SK-MEL-5 (cell line): Measurements from ENCODE around the gene FGF13. TPM values are rescaled to one million over a fixed set of nuclear protein-coding genes. Genes with fewer than 3 reads are reported as not detected.

Experiments
- DNase-seq: peaks from one replicate; pipeline ENCODE4 v3.0.0-alpha.2; 2016; ENCODE audit warnings: low read depth, low spot score
- in situ Hi-C: cut with HindIII; loops from 2 replicates; pipeline ENCODE4 v1.10.0; 2016; ENCODE audit warnings: low sequenced_read_pairs, high pct_unique_total_duplicates, low pct_unique_long_range_greater_than_20kb
- small RNA-seq, 2 experiments: library from RNA; depleted of rRNA; stranded (forward); fragments of <200 nt; gene quantifications; one replicate each; pipeline ENCODE3, GENCODE V24; 2014
- total RNA-seq: library from RNA; depleted of rRNA; stranded (reverse); fragments of >200 nt; shearing (Covaris generic); gene quantifications from 2 replicates; pipeline ENCODE4 v1.2.3, GENCODE V29; 2014

Gene FGF13
- total RNA-seq, 1 experiment from 2014 or later, result 24.2 TPM

DNA sequence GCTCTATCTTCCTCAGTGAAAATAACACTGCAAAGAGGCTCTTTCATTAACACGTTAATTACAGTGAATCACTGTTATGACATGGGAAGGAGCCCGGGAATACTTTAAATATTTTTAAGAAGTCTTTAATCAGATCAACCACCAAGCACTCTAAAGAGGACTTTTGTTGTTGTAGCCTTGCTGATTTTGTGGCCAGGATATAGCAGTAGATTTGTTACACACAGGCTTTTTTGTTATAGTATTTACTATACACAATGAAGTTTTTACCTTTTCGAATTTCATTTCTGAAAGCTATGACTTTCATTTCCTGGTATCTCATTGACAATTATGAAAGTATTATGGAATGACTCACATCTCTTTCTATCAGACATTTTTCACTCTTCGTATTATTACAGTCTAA, 20.3 kb downstream of the FGF13 start:
- peak; percentile 73 for DNase-seq
- in situ Hi-C loops, result no loop called here

DNA sequence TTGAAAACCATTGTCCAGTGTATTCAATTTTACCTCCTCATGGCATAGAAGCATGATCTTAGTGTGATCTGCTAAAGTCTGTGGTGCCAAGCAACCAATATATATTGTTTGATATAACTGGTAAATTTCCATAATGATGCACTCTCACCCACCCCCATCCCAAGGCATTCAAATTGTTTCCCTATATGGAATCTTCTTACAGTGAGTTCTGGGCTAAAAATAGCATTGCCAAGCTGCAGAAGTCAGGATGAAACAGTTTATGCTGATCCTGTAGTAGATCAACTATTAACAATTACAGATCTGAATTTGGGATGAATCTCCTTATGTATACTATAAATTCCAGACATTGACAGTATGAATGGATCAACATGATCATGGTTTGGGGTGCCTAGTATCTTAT, 20.9 kb downstream of the FGF13 start:
- DNase-seq, result peak; percentile 21

DNA sequence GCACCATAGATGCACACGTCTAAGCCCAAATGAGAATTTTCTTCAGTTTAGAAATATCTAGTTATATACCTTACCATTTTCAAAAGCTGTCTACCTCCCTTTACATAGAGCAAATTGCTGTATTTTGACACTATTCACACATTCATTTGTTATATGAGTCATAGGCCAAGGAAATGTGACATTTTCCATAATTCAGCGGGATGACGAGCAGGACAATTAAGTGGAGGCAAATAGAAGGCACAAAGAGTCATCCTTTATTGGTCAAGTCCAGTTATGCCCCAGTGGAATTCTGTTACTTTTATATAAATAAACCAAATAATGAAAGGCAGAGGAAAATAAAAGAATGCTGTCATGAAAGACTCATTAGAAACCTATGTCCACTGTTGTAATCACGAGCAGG, 27.9 kb downstream of the FGF13 start:
- no peak for DNase-seq
- in situ Hi-C loops, result no loop called here

More for the DNA sequence above, 20.9 kb downstream of the FGF13 start:
- in situ Hi-C loops, result no loop called here

DNA sequence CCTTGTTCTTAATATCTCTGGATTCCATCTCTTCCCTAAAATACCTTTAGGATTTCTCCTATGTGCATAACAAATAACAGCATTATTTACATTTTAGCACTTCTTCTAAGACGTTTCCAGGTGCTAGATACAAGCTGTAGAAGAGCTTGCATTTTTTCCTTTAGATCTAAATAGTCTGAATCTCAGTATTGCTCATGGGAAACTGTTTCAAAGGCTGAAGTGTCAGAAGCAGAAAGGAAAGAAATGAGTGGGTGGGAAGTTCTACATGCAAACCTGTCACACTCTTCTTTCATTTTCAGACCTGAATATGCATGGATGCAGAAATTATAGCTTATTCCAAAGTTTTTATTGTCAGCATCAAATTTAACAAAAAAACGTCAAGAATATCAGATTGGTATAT, 41.8 kb downstream of the FGF13 start:
- in situ Hi-C loops, result no loop called here
- no peak for DNase-seq

DNA sequence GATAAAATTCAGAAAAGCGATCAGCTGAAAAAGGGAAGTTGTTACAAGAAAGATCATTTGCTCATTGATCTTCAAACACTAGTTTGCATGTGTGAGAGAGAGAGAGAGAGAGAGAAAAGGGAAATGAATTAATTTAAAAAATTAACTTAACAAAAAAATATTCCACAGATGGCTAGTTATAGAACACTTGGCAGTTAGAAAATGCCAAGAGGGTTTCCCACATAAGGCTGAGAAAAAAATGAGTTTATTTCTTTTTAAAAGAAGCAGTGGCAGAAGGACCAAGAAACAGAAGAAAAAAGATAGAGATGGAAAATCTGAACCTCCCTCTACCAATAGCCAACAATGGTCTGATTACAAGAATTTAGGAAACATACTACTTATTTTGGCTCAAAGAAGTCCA, 47.1 kb downstream of the FGF13 start:
- DNase-seq, result no peak
- in situ Hi-C loops, result no loop called here

DNA sequence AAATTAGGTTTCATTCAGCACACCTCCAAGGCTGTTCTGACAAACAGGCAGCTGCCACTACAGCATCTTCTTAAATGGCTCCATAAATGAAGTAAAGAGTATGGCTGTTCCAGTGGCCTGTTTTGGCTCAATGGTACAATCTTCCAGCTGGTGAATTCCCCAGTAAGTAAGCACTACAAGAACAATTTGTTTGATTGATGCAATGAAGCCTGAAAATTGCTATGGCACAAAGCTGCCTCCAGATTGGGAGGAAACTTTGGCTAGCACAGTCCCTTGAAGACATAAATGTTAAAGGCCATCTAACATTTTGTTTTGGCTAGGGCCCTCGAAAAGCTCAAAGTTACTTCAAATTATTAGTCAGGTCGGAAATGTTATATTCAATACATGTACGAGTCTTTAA, 47.5 kb downstream of the FGF13 start:
- in situ Hi-C loops, result no loop called here

DNA sequence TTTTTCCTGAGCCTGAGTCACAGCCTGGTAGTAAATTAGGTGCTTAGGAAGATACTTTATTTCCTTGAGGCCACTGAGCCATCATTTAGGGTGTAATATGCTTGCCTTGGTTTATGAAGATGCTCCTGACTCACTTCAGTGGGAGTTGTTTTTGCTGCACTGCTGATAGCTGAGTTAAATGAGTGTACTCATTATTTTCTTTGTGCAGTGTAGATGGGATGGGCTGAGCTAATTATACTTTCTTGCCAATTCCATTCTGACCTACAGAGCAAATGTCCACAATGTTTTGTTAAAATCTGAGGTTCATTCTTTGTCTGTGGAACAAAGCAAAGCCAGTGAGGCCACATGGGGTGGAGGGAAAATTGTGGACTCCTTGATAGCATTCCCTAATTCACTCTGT, 60.0 kb downstream of the FGF13 start:
- no peak for DNase-seq
- in situ Hi-C loops, result no loop called here

More for the DNA sequence above, 47.5 kb downstream of the FGF13 start:
- DNase-seq, result no peak

DNA sequence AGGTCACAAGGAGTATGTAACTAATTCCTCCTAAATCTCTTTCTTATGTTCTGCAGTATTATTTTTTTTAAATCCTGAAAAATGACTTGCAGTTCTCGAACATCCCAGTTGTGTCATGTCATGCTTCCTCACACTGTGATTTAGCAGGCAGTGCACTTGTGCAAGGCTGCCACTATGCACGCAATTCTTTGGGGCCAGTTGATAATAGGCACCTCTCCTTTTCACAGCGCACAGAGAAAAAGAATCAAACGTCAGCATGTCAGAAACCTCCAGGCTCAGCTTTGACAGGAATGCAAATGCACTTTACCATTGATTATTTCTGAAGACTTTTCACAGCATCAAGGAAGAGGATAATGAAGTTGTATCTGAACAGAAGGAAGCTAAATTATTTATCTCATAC, 62.9 kb downstream of the FGF13 start:
- no peak for DNase-seq
- in situ Hi-C loops, result no loop called here

DNA sequence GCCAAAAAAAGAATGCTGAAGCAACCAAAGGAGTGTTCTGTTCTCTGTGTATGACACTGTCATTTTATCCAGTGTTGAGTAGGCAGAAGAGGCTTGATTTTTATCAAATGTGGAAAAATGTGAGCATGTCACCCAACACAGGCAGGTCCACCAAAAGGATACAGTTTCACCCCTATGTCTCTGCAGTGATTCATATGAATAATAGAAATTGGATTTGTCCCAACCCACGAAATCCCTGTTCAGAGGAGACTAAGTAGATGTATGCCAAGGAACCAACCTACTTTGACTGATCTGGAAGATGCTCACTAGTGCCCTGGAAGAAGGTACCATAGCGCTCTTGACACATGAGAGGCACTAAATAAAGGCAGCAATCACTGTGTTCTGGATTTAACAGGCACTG, 72.5 kb downstream of the FGF13 start:
- no peak for DNase-seq
- in situ Hi-C loops, result no loop called here

Small RNAs within 50 kb of the gene (small RNA-seq; reads per million reads assigned to genes)
- gene AL031386.1 (0 reads per million in 2 experiments), gene MIR504 (0 to 0.24 reads per million in 2 experiments)
